ENCODE data around the gene GALNT17.

DNA sequence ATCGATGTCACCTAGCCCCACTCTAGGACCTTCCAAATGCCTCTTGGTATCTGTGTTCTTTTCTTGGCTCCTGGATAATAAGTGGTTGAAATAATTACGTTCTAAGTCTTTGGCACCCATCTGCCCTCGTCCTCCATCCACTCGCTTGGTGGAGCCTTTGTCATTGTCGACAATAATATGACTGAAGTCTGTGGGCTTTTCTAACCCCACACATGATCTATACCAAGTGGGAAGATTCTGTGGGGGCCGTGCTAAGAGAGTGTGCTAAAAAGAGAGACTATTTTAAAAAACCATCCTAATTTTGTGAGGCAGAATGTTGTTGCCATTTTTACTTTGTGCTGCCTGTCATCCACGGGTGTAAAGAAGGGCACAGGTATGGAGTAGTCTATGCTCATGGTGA, 113.1 kb downstream of the GALNT17 start:
- TF ChIP-seq, protein P1, sequence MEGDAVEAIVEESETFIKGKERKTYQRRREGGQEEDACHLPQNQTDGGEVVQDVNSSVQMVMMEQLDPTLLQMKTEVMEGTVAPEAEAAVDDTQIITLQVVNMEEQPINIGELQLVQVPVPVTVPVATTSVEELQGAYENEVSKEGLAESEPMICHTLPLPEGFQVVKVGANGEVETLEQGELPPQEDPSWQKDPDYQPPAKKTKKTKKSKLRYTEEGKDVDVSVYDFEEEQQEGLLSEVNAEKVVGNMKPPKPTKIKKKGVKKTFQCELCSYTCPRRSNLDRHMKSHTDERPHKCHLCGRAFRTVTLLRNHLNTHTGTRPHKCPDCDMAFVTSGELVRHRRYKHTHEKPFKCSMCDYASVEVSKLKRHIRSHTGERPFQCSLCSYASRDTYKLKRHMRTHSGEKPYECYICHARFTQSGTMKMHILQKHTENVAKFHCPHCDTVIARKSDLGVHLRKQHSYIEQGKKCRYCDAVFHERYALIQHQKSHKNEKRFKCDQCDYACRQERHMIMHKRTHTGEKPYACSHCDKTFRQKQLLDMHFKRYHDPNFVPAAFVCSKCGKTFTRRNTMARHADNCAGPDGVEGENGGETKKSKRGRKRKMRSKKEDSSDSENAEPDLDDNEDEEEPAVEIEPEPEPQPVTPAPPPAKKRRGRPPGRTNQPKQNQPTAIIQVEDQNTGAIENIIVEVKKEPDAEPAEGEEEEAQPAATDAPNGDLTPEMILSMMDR (optimal IDR thresholded peaks at IDR 0.05 in 1 of 3, IDR thresholded peaks at IDR 0.05 in 1 of 3, conservative IDR thresholded peaks at IDR 0.05 in 1 of 3; ENCODE audit: extremely low read depth in 1 of 3, insufficient read depth in 2 of 3, low read length in 3 of 3): no peak
- TF ChIP-seq EZH2 (IDR thresholded peaks at IDR 0.05; ENCODE audit: low read length): no peak
